ENCODE data around the gene WBP11. TPM values are rescaled to one million over a fixed set of nuclear protein-coding genes. Genes with fewer than 3 reads are reported as not detected.

Gene WBP11
- total RNA-seq, 1 donor from 2014 or later, result 117 TPM

- Mint-ChIP-seq H3K27ac (no peak overlapping the region), H3K4me3 (ENCODE audit: low read depth) (no peak overlapping the region), H3K9me3 (ENCODE audit: low read depth) (no peaks in the 10 kb centered on the region), H3K36me3 (ENCODE audit: insufficient read depth) (no peaks in the 10 kb centered on the region), H3K27me3 (no peaks in the 10 kb centered on the region), H3K4me1 (ENCODE audit: low read depth) (no peaks in the 10 kb centered on the region)
- TF ChIP-seq CTCF (IDR thresholded peaks at IDR 0.05; ENCODE audit: unreplicated experiment), result no peak
- DNase-seq (ENCODE audit: low spot score, unreplicated experiment), result no peak
Observed at GRCh38 chr12:14810167-14810952, 7.1 kb upstream of the WBP11 start.

- Mint-ChIP-seq H3K27ac (no peak overlapping the region), H3K4me3 (ENCODE audit: low read depth) (no peak overlapping the region), H3K9me3 (ENCODE audit: low read depth) (no peaks in the 10 kb centered on the region), H3K4me1 (ENCODE audit: low read depth) (peaks cover 16% of the 10 kb centered on the region), H3K27me3 (no peaks in the 10 kb centered on the region), H3K36me3 (ENCODE audit: insufficient read depth) (peaks cover 5% of the 10 kb centered on the region)
- no peak for DNase-seq (ENCODE audit: low spot score, unreplicated experiment)
- no peak for TF ChIP-seq CTCF (IDR thresholded peaks at IDR 0.05; ENCODE audit: unreplicated experiment)
Observed at GRCh38 chr12:14803830-14804160, 517 bp upstream of the WBP11 start.

- no peaks in the 10 kb centered on the region for H3K9me3 Mint-ChIP-seq (ENCODE audit: low read depth)
- TF ChIP-seq CTCF (IDR thresholded peaks at IDR 0.05; ENCODE audit: unreplicated experiment), result no peak
- no peak overlapping the region for H3K27ac Mint-ChIP-seq
- no peak overlapping the region for H3K4me3 Mint-ChIP-seq (ENCODE audit: low read depth)
- peaks cover 16% of the 10 kb centered on the region for H3K4me1 Mint-ChIP-seq (ENCODE audit: low read depth)
- no peaks in the 10 kb centered on the region for H3K27me3 Mint-ChIP-seq
- H3K36me3 Mint-ChIP-seq (ENCODE audit: insufficient read depth), result peaks cover 8% of the 10 kb centered on the region
- no peak for DNase-seq (ENCODE audit: low spot score, unreplicated experiment)
Observed at GRCh38 chr12:14802721-14803010, 612 bp downstream of the WBP11 start.

GRCh38 chr12:14802247-14802646 is 1.0 kb downstream of the WBP11 start:
- Mint-ChIP-seq H3K36me3 (ENCODE audit: insufficient read depth) (peaks cover 11% of the 10 kb centered on the region), H3K9me3 (ENCODE audit: low read depth) (no peaks in the 10 kb centered on the region), H3K4me3 (ENCODE audit: low read depth) (no peak overlapping the region), H3K27me3 (no peaks in the 10 kb centered on the region), H3K4me1 (ENCODE audit: low read depth) (peaks cover 16% of the 10 kb centered on the region), H3K27ac (no peak overlapping the region)
- TF ChIP-seq CTCF (IDR thresholded peaks at IDR 0.05; ENCODE audit: unreplicated experiment), result no peak
- no peak for DNase-seq (ENCODE audit: low spot score, unreplicated experiment)

- no peak overlapping the region for H3K27ac Mint-ChIP-seq
- no peaks in the 10 kb centered on the region for H3K27me3 Mint-ChIP-seq
- H3K4me1 Mint-ChIP-seq (ENCODE audit: low read depth), result no peaks in the 10 kb centered on the region
- peaks cover 47% of the 10 kb centered on the region for H3K36me3 Mint-ChIP-seq (ENCODE audit: insufficient read depth)
- no peak for TF ChIP-seq CTCF (IDR thresholded peaks at IDR 0.05; ENCODE audit: unreplicated experiment)
- no peaks in the 10 kb centered on the region for H3K9me3 Mint-ChIP-seq (ENCODE audit: low read depth)
- no peak overlapping the region for H3K4me3 Mint-ChIP-seq (ENCODE audit: low read depth)
- DNase-seq (ENCODE audit: low spot score, unreplicated experiment), result no peak
Observed at GRCh38 chr12:14795028-14795448, 8.2 kb downstream of the WBP11 start.
